ENCODE measurements around the gene TMED4.
"Not testable (repeated sequence)": the region's sequence is repeated elsewhere in the genome, so short reads cannot be mapped to it uniquely, and the experiment has no call there.

Gene TMED4

GRCh38 chr7:44607141-44608068 lies 25.4 kb upstream of the TMED4 start:
- Histone ChIP-seq H2AFZ (ENCODE audit: low read length, unreplicated experiment) (peak overlapping the region; percentile 90), H3K27ac (ENCODE audit: low read depth, low read length) (peak overlapping the region; percentile 85; the same call in 1 of the 2 replicates), H3K4me1 (ENCODE audit: control insufficient read depth, insufficient read depth, low read length, unreplicated experiment) (peaks cover 6% of the 10 kb centered on the region), H3K4me3 (ENCODE audit: low read depth, low read length) (peak overlapping the region; percentile 93), H3K79me2 (ENCODE audit: control insufficient read depth, insufficient read depth, low read length, unreplicated experiment) (peaks cover 50% of the 10 kb centered on the region), H3K36me3 (ENCODE audit: insufficient read depth, low read length) (no peaks in the 10 kb centered on the region), H3K27me3 (ENCODE audit: insufficient read depth, low read length) (no peaks in the 10 kb centered on the region)

- peak within 1 kb of the TSS; percentile 90 for H2AFZ ChIP-seq (ENCODE audit: low read length, unreplicated experiment)
- H3K36me3 ChIP-seq (ENCODE audit: insufficient read depth, low read length): no peaks in the 10 kb centered on the region
- H3K4me3 ChIP-seq (ENCODE audit: low read depth, low read length): peak within 1 kb of the TSS; percentile 93
- H3K4me1 ChIP-seq (ENCODE audit: control insufficient read depth, insufficient read depth, low read length, unreplicated experiment): peaks cover 6% of the 10 kb centered on the region
- H3K27ac ChIP-seq (ENCODE audit: low read depth, low read length): peak within 1 kb of the TSS; percentile 85
- peaks cover 44% of the 10 kb centered on the region for H3K79me2 ChIP-seq (ENCODE audit: control insufficient read depth, insufficient read depth, low read length, unreplicated experiment)
- no peaks in the 10 kb centered on the region for H3K27me3 ChIP-seq (ENCODE audit: insufficient read depth, low read length)
Measured at GRCh38 chr7:44606341-44607140, 24.5 kb upstream of the TMED4 start, which contains the start of gene OGDH. OGDH (plus strand) TSS chr7:44606627; CDS start chr7:44624344, 17,717 bp downstream.

DNA sequence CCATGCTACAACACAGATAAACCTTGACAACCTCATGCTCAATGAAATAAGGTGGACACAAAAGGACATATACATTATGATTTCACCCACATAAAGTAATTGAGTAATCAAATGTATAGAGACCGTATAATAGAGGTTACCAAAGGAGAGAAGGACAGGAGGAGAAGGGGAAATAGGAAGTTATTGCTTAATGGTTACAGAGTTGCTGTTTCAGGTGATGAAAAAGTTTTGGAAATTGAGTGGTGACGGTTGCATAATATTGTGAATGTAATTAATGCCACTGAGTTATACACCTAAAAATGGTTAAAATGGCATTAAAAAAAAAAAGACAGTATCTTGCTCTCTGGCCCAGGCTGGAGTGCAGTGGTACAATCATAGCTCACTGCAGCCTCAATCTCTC lies 22.9 kb upstream of the TMED4 start:
- Histone ChIP-seq H2AFZ (ENCODE audit: low read length, unreplicated experiment) (no peak overlapping the region), H3K27me3 (ENCODE audit: insufficient read depth, low read length) (no peaks in the 10 kb centered on the region), H3K4me1 (ENCODE audit: control insufficient read depth, insufficient read depth, low read length, unreplicated experiment) (peaks cover 6% of the 10 kb centered on the region), H3K36me3 (ENCODE audit: insufficient read depth, low read length) (no peaks in the 10 kb centered on the region), H3K27ac (ENCODE audit: low read depth, low read length) (no peak overlapping the region), H3K4me3 (ENCODE audit: low read depth, low read length) (no peak overlapping the region; the same call in 1 of the 2 replicates), H3K79me2 (ENCODE audit: control insufficient read depth, insufficient read depth, low read length, unreplicated experiment) (peaks cover 30% of the 10 kb centered on the region)

- H3K27ac ChIP-seq (ENCODE audit: low read depth, low read length): no peak overlapping the region
- H3K36me3 ChIP-seq (ENCODE audit: insufficient read depth, low read length): no peaks in the 10 kb centered on the region
- H3K4me3 ChIP-seq (ENCODE audit: low read depth, low read length): no peak overlapping the region
- H3K27me3 ChIP-seq (ENCODE audit: insufficient read depth, low read length): no peaks in the 10 kb centered on the region
- peaks cover 13% of the 10 kb centered on the region for H3K79me2 ChIP-seq (ENCODE audit: control insufficient read depth, insufficient read depth, low read length, unreplicated experiment)
- H2AFZ ChIP-seq (ENCODE audit: low read length, unreplicated experiment): no peak overlapping the region
- peaks cover 3% of the 10 kb centered on the region for H3K4me1 ChIP-seq (ENCODE audit: control insufficient read depth, insufficient read depth, low read length, unreplicated experiment)
Measured at GRCh38 chr7:44603193-44603592, 21.2 kb upstream of the TMED4 start.

GRCh38 chr7:44602576-44602910 lies 20.5 kb upstream of the TMED4 start:
- Histone ChIP-seq H3K79me2 (ENCODE audit: control insufficient read depth, insufficient read depth, low read length, unreplicated experiment) (peaks cover 7% of the 10 kb centered on the region), H3K4me1 (ENCODE audit: control insufficient read depth, insufficient read depth, low read length, unreplicated experiment) (no peaks in the 10 kb centered on the region), H3K4me3 (ENCODE audit: low read depth, low read length) (no peak overlapping the region), H2AFZ (ENCODE audit: low read length, unreplicated experiment) (no peak overlapping the region), H3K27me3 (ENCODE audit: insufficient read depth, low read length) (no peaks in the 10 kb centered on the region), H3K36me3 (ENCODE audit: insufficient read depth, low read length) (no peaks in the 10 kb centered on the region), H3K27ac (ENCODE audit: low read depth, low read length) (no peak overlapping the region)

DNA sequence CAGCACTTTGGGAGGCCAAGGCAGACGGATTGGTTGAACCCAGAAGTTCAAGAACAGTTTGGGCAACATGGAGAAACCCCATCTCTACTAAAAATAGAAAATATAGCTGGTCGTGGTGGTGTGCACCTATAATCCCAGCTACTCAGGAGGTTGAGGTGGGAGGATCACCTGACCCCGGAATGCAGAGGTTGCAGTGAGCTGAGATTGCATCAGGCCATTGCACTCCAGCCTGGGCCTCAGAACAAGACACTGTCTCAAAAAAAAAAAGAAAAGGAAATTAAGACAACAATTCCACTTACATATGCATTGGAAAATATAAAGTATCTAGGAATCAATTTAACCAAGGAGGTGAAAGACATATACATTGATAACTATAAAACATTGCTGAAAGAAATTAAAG lies 17.2 kb upstream of the TMED4 start:
- Histone ChIP-seq H3K79me2 (ENCODE audit: control insufficient read depth, insufficient read depth, low read length, unreplicated experiment) (no peaks in the 10 kb centered on the region), H3K27me3 (ENCODE audit: insufficient read depth, low read length) (no peaks in the 10 kb centered on the region), H2AFZ (ENCODE audit: low read length, unreplicated experiment) (no peak overlapping the region), H3K4me3 (ENCODE audit: low read depth, low read length) (no peak overlapping the region), H3K36me3 (ENCODE audit: insufficient read depth, low read length) (no peaks in the 10 kb centered on the region), H3K4me1 (ENCODE audit: control insufficient read depth, insufficient read depth, low read length, unreplicated experiment) (peaks cover 6% of the 10 kb centered on the region), H3K27ac (ENCODE audit: low read depth, low read length) (no peak overlapping the region)

GRCh38 chr7:44597181-44597580 lies 15.2 kb upstream of the TMED4 start:
- H2AFZ ChIP-seq (ENCODE audit: low read length, unreplicated experiment); H3K27ac ChIP-seq (ENCODE audit: low read depth, low read length); H3K4me3 ChIP-seq (ENCODE audit: low read depth, low read length); H3K79me2 ChIP-seq (ENCODE audit: control insufficient read depth, insufficient read depth, low read length, unreplicated experiment); H3K4me1 ChIP-seq (ENCODE audit: control insufficient read depth, insufficient read depth, low read length, unreplicated experiment); H3K36me3 ChIP-seq (ENCODE audit: insufficient read depth, low read length); H3K27me3 ChIP-seq (ENCODE audit: insufficient read depth, low read length): not testable (repeated sequence)

GRCh38 chr7:44595934-44596635 lies 14.1 kb upstream of the TMED4 start:
- H2AFZ ChIP-seq (ENCODE audit: low read length, unreplicated experiment): no peak overlapping the region
- H3K79me2 ChIP-seq (ENCODE audit: control insufficient read depth, insufficient read depth, low read length, unreplicated experiment): no peaks in the 10 kb centered on the region
- no peaks in the 10 kb centered on the region for H3K36me3 ChIP-seq (ENCODE audit: insufficient read depth, low read length)
- H3K4me3 ChIP-seq (ENCODE audit: low read depth, low read length): no peak overlapping the region
- peaks cover 6% of the 10 kb centered on the region for H3K4me1 ChIP-seq (ENCODE audit: control insufficient read depth, insufficient read depth, low read length, unreplicated experiment)
- no peaks in the 10 kb centered on the region for H3K27me3 ChIP-seq (ENCODE audit: insufficient read depth, low read length)
- no peak overlapping the region for H3K27ac ChIP-seq (ENCODE audit: low read depth, low read length)

- no peak overlapping the region for H2AFZ ChIP-seq (ENCODE audit: low read length, unreplicated experiment)
Measured at GRCh38 chr7:44590910-44591309, 8.9 kb upstream of the TMED4 start.

DNA sequence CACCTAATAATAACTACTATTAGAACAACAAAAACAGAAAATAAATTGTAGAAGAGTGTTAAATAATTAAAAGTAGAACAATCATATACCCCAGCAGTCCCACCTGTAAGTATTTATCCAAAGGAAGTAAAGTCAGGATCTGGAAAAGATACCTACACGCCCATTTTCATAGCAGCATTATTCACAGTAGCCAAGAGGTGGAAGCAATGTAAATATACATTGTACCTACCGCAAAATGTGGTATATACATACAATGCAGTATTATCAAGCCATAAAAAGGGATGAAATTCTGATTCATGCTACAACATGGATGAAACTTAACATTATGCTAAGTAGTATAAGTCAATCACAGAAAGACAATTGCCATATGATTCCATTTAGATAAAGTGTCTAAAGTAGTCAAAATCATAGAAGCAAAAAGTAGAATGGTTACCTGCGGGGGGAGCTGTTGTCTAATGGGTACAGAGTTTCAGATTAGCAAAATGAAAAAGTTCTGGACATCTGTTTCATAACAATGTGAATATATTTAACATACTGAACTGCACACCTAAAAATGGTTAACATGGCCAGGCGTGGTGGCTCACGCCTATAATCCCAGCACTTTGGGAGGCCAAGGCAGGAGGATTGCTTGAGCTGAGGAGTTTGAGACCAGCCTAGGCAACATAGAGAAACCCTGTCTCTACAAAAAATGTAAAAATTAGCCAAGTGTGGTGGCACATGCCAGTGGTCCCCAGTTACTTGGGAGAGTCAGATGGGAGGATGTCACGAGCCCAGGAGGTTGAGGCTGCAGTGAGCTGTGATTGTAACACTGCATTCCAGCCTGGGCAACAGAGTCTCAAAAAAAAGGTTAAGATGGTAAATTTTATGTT lies 6.0 kb upstream of the TMED4 start:
- H3K27ac ChIP-seq (ENCODE audit: low read depth, low read length): no peak overlapping the region
- H3K79me2 ChIP-seq (ENCODE audit: control insufficient read depth, insufficient read depth, low read length, unreplicated experiment): no peaks in the 10 kb centered on the region
- no peak overlapping the region for H2AFZ ChIP-seq (ENCODE audit: low read length, unreplicated experiment)
- H3K4me1 ChIP-seq (ENCODE audit: control insufficient read depth, insufficient read depth, low read length, unreplicated experiment): peaks cover 2% of the 10 kb centered on the region
- H3K4me3 ChIP-seq (ENCODE audit: low read depth, low read length): no peak overlapping the region
- no peaks in the 10 kb centered on the region for H3K27me3 ChIP-seq (ENCODE audit: insufficient read depth, low read length)
- H3K36me3 ChIP-seq (ENCODE audit: insufficient read depth, low read length): no peaks in the 10 kb centered on the region

More at GRCh38 chr7:44590910-44591309, 8.9 kb upstream of the TMED4 start:
- Histone ChIP-seq H3K4me1 (ENCODE audit: control insufficient read depth, insufficient read depth, low read length, unreplicated experiment) (no peaks in the 10 kb centered on the region), H3K36me3 (ENCODE audit: insufficient read depth, low read length) (no peaks in the 10 kb centered on the region), H3K27ac (ENCODE audit: low read depth, low read length) (no peak overlapping the region), H3K4me3 (ENCODE audit: low read depth, low read length) (no peak overlapping the region), H3K79me2 (ENCODE audit: control insufficient read depth, insufficient read depth, low read length, unreplicated experiment) (no peaks in the 10 kb centered on the region), H3K27me3 (ENCODE audit: insufficient read depth, low read length) (no peaks in the 10 kb centered on the region)

Data from ACC112 (cell line).